Cardiac muscle cell (in vitro differentiated cells and primary cell): Measurements from ENCODE around the gene RNF215. TPM values are rescaled to one million over a fixed set of nuclear protein-coding genes. Genes with fewer than 3 reads are reported as not detected.

ENCODE experiments used
- DNase-seq, 2 donors: peaks; one replicate each; pipeline versions ENCODE4 v3.0.0 to v3.0.0-alpha.2; 2010 to 2017; ENCODE audit warnings: low read depth in 1 of 2, low spot score in 1 of 2
- H3K27ac ChIP-seq: fragments of 200-600 bp; sonication (generic); 2 replicates; pipeline ENCODE4 v1.5.1; 2016
- H3K27me3 ChIP-seq: fragments of 200-600 bp; sonication (generic); 2 replicates; pipeline ENCODE4 v1.6.0; 2016; ENCODE audit warnings: control low read depth
- H3K36me3 ChIP-seq: fragments of 200-600 bp; sonication (generic); 2 replicates; pipeline ENCODE4 v1.5.1; 2016; ENCODE audit warnings: control low read depth
- H3K4me1 ChIP-seq: fragments of 200-600 bp; sonication (generic); 2 replicates; pipeline ENCODE4 v1.8.1; 2017; ENCODE audit warnings: low read depth, mild to moderate bottlenecking, mixed run types
- H3K4me3 ChIP-seq: fragments of 200-600 bp; sonication (generic); 2 replicates; pipeline ENCODE4 v1.5.1; 2016; ENCODE audit warnings: mild to moderate bottlenecking
- H3K9me3 ChIP-seq: fragments of 200-600 bp; sonication (generic); 2 replicates; pipeline ENCODE4 v1.5.1; 2017; ENCODE audit warnings: low read depth, mild to moderate bottlenecking, control low read depth
- polyA plus RNA-seq: library from polyadenylated mRNA; unstranded; fragments of >200 nt; fragmentation: Nextera tagmentation; extraction: Ambion mirVana; gene quantifications from 2 replicates; pipeline ENCODE4 v1.2.1, GENCODE V29; 2016
- total RNA-seq: library from RNA; depleted of rRNA; stranded (reverse); fragments of >200 nt; gene quantifications from 2 replicates; pipeline ENCODE4 v1.2.3, GENCODE V29; 2016
- TF ChIP-seq, protein P1 (sequence below): IDR thresholded peaks from 2 replicates; pipeline ENCODE4 v1.5.1; 2012; ENCODE audit warnings: low read depth, mild to moderate bottlenecking, low read length

The RNF215 gene
- total and polyA plus RNA-seq, 2 experiments from 2014 or later: 9.5 to 39.8 TPM

DNA sequence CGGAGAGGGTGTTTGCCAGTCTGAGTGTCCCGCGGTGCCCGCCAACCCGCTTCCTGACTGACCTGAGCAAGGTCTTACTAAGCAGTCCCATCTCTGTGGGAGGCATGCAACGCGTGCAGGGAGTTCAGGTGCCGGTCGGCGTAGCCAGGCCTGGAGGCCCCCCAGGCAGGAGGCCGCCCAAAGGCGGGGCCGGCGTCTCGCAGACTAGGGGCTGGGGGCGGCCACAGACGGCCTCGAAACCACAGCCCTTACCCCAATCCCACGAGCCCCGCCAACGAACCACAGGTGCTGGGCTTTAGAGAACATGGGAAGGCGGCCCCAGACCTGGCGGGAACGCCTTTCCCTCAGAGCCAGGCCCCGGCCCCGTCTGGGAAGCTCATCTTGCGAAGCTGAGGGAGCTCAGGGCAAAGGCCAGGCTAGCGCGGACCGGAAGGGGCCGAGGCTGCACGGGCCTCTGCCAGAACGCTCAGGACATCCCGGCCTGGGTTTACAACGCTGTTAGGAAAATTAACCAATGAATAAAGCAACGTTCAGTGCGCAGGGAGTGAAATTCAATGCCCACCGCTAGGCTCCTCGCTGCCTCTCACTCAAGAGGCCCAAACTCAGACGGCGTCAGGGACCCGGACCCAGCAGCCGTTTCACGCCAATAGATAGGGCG is 36.2 kb upstream of the RNF215 start:
- peak in 1 of 2 donors; percentile 51 for DNase-seq
- Histone ChIP-seq H3K4me1 (peaks cover 20% of the 10 kb centered on the region), H3K36me3 (peaks cover 6% of the 10 kb centered on the region), H3K9me3 (no peaks in the 10 kb centered on the region), H3K27ac (peak overlapping the region; percentile 96), H3K27me3 (no peaks in the 10 kb centered on the region), H3K4me3 (peak overlapping the region; percentile 54)
- TF ChIP-seq, protein P1, sequence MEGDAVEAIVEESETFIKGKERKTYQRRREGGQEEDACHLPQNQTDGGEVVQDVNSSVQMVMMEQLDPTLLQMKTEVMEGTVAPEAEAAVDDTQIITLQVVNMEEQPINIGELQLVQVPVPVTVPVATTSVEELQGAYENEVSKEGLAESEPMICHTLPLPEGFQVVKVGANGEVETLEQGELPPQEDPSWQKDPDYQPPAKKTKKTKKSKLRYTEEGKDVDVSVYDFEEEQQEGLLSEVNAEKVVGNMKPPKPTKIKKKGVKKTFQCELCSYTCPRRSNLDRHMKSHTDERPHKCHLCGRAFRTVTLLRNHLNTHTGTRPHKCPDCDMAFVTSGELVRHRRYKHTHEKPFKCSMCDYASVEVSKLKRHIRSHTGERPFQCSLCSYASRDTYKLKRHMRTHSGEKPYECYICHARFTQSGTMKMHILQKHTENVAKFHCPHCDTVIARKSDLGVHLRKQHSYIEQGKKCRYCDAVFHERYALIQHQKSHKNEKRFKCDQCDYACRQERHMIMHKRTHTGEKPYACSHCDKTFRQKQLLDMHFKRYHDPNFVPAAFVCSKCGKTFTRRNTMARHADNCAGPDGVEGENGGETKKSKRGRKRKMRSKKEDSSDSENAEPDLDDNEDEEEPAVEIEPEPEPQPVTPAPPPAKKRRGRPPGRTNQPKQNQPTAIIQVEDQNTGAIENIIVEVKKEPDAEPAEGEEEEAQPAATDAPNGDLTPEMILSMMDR: peak; percentile 2

DNA sequence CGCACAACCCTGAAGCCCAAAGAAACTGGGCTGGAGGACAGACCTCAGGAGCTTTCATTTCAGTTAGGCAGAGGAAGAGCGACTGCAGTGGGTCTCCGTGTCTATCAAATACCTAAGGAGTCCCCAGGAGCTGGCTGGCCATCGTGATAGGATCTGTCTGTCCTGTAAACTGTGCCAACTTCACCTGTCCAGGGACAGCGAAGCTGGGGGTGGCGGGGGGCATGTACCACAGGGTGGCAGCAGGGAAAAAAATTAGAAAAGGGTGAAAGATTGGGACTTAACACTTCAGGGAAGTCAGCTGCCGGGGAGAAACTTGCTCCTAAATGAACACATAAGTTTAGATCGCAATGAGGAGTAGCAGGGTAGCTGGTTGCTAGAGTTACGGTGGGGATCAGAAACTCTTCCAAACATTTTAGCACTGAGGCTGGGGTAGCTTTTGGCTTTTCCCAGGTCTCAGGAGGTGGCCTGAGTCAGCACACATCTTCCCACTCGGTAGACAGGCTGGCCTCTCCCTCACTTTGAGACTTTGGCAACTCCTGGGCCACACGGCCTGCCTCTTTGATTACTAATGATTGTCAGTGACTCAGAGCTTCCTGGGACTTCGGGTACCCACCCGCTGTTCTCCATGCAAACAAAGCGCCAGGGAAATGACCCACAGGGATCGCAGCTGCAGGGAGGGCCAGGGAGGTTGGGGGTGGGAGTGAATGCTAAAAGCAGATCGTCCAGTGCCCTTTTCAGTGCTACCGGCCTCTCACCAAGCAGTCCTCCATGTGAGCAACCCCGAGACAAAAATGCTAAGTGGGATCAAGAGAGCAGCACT is 35.5 kb upstream of the RNF215 start:
- Histone ChIP-seq H3K27me3 (no peaks in the 10 kb centered on the region), H3K9me3 (no peaks in the 10 kb centered on the region), H3K36me3 (peaks cover 10% of the 10 kb centered on the region), H3K4me1 (peaks cover 20% of the 10 kb centered on the region), H3K27ac (peak overlapping the region; percentile 96), H3K4me3 (peak overlapping the region; percentile 54)
- TF ChIP-seq, protein P1: no peak
- peak; percentile 10 to 84 for DNase-seq

DNA sequence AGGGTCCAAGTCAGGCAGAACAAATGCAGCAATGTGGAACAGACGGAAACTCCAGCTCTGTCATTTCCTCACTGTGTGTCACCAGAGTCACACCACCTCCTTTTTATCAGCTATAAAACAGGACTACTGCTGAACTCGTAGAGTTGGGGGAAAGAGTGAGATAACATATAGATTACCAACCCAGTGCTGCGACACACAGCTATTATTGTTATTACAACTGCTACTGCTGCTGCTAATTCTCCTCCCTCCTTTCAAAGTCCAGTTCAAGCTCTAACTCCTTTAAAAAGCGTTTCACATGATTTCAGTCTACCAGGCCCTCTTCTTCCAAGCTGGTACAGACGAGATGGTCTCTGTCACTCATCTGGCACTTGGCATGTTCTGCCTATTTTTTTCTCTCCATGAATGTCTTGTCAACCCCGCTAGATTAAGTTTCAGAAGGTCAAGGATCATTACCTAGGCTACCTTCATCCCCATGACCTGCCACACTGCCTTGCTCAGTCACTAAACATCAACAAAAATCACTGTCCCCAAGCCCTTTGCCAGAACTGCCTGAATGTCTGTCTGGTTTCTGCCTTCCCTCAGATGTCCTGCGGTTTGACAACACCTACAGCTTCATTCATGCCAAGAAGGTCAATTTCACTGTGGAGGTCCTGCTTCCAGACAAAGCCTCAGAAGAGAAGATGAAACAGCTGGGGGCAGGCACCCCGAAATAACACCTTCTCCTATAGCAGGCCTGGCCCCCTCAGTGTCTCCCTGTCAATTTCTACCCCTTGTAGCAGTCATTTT is 34.7 kb upstream of the RNF215 start:
- peaks cover 12% of the 10 kb centered on the region for H3K36me3 ChIP-seq
- H3K27ac ChIP-seq: peak overlapping the region; percentile 96
- DNase-seq: peak in 1 of 2 donors; percentile 23
- H3K4me1 ChIP-seq: peaks cover 20% of the 10 kb centered on the region
- TF ChIP-seq, protein P1: no peak
- H3K9me3 ChIP-seq: no peaks in the 10 kb centered on the region
- H3K27me3 ChIP-seq: no peaks in the 10 kb centered on the region
- H3K4me3 ChIP-seq: peak overlapping the region; percentile 54

DNA sequence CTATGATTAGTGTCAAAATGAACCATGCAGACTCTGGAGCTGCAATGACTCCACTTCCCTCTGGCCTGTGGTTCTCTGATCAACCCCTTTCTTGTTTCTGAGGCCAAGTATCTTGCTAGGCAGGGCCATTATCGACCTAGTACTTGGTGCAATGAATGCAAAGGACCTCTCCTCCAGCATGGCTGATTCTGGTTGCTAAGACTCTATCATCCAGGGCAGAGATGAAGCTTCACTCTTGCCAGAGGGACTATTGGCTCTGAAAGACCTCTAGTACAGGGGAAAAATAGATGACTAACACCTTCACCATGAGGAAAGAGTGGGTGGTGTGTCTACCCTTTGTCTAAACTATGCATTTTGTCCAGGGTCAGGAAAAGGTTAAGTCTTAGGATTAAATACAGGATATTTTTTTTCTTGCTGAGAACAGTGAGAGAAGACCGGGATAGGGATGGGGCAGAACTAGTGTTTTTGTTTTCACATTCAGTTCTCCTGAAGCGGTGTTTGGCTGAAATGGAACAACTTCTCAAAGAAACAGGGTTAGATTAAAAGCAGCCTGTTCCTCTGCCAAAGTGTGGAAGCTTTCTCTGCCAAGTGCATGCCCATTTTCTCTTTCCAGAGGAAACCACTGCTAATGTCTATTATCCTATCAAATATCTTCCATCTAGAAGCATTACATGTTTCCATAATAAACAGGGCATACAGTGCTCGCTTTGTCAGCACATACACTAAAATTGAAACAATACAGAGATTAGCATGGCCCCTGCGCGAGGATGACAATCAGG is 33.3 kb upstream of the RNF215 start:
- Histone ChIP-seq H3K9me3 (no peaks in the 10 kb centered on the region), H3K4me1 (peaks cover 20% of the 10 kb centered on the region), H3K4me3 (no peak overlapping the region), H3K27me3 (no peaks in the 10 kb centered on the region), H3K27ac (peak overlapping the region; percentile 96), H3K36me3 (peaks cover 14% of the 10 kb centered on the region)
- peak in 1 of 2 donors; percentile 88 for DNase-seq
- TF ChIP-seq, protein P1: no peak

DNA sequence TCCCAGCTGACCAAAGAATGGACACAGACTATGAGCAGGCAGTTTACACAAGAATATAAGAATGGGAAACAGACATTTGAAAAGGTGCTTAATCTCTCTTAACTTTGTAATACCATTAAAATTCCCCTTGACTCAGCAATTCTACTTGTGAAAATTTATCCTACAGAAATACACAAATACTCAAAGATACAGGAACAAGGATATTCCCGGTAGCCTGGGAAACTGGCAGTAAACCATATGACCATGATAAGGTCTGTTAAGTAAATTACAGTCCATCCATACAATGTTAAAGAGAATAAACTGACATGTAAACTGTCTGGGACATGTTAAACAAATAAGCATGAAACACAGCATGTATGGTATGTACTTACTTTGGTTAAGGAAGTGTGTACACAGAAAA is 29.6 kb upstream of the RNF215 start:
- Histone ChIP-seq H3K4me1 (peaks cover 11% of the 10 kb centered on the region), H3K9me3 (no peaks in the 10 kb centered on the region), H3K4me3 (no peak overlapping the region), H3K27me3 (no peaks in the 10 kb centered on the region), H3K27ac (no peak overlapping the region), H3K36me3 (peaks cover 14% of the 10 kb centered on the region)
- TF ChIP-seq, protein P1: no peak
- DNase-seq: no peak
